A549 (cell line): ENCODE measurements around the gene PTPRJ. TPM values are rescaled to one million over a fixed set of nuclear protein-coding genes. Genes with fewer than 3 reads are reported as not detected.

Experiments used
- ATAC-seq, 2 experiments: fragments of 200-7000 bp in 1 of 2; fragments of >200 bp in 1 of 2; cut with Nextera tagmentation in 1 of 2; cut with Tn5 transposase in 1 of 2; 3 replicates each; pipeline versions ENCODE4 v1.8.0 to v1.9.1; 2018 to 2020; ENCODE audit warnings: mild to moderate bottlenecking in 1 of 2, moderate library complexity in 1 of 2
- CTCF ChIA-PET: fragments of 300-600 bp; sonication (Branson Sonifier 250); formaldehyde crosslinking; extraction: SDS; loops from one replicate; lab custom pipeline; 2021; ENCODE audit warnings: antibody characterized with exemption, inconsistent platforms; lab: Yijun Ruan, JAX
- POLR2A ChIA-PET: fragments of 350-600 bp; formaldehyde crosslinking; extraction: SDS; loops from one replicate; lab custom pipeline; 2021; ENCODE audit warnings: antibody characterized with exemption, inconsistent platforms; lab: Yijun Ruan, JAX
- DNase-seq, 2 experiments: peaks; one replicate each; pipeline versions ENCODE4 v3.0.0 to v3.0.0-alpha.2; 2011 to 2016; ENCODE audit warnings: low read depth in 1 of 2, low spot score in 1 of 2
- FAIRE-seq: peaks from 2 replicates; lab custom pipeline; 2011; peaks lifted over from hg19 to GRCh38; lab: Jason Lieb, UNC
- H3K27ac ChIP-seq, 2 experiments: fragments of >200 bp; sonication (Bioruptor Twin); formaldehyde crosslinking; 3 replicates each; pipeline ENCODE4 v1.5.1; 2016 to 2017
- H3K4me1 ChIP-seq: fragments of >200 bp; sonication (Bioruptor Twin); formaldehyde crosslinking; 3 replicates; pipeline ENCODE4 v1.6.1; 2016
- H3K4me2 ChIP-seq: fragments of >200 bp; sonication (Bioruptor Twin); formaldehyde crosslinking; 3 replicates; pipeline ENCODE4 v1.6.1; 2016
- H3K4me3 ChIP-seq: fragments of >200 bp; sonication (Bioruptor Twin); formaldehyde crosslinking; 3 replicates; pipeline ENCODE4 v1.5.1; 2016
- H3K9me3 ChIP-seq: fragments of >200 bp; sonication (Bioruptor Twin); formaldehyde crosslinking; 3 replicates; pipeline ENCODE4 v1.6.1; 2016
- BCL3 ChIP-seq: fragments of >200 bp; sonication (Bioruptor Twin); formaldehyde crosslinking; IDR thresholded peaks from 3 replicates; pipeline ENCODE4 v1.6.1; 2016
- CBX2 ChIP-seq: fragments of 200-600 bp; sonication (generic); IDR thresholded peaks from 2 replicates; pipeline ENCODE4 v1.6.1; 2016; ENCODE audit warnings: low read depth, mild to moderate bottlenecking, borderline replicate concordance
- CBX8 ChIP-seq: fragments of 200-600 bp; sonication (generic); IDR thresholded peaks from 2 replicates; pipeline ENCODE4 v1.6.1; 2016
- CHD2 ChIP-seq: fragments of 150-350 bp; IDR thresholded peaks from 2 replicates; pipeline ENCODE4 v1.6.1; 2014; ENCODE audit warnings: low read length; ENCODE audit not compliant: partially characterized antibody
- CHD4 ChIP-seq: fragments of 200-600 bp; sonication (generic); IDR thresholded peaks from 2 replicates; pipeline ENCODE4 v1.6.1; 2016; ENCODE audit warnings: antibody characterized with exemption, mild to moderate bottlenecking, borderline replicate concordance
- EP300 ChIP-seq, 2 experiments: fragments of >200 bp; sonication (Bioruptor Twin); formaldehyde crosslinking; IDR thresholded peaks; 2 replicates in 1 of 2; 3 replicates in 1 of 2; pipeline ENCODE4 v1.6.1; 2016 to 2017
- FOSL2 ChIP-seq, 2 experiments: fragments of 450-650 bp in 1 of 2; fragments of >200 bp in 1 of 2; sonication (Bioruptor Twin) in 1 of 2; formaldehyde crosslinking; IDR thresholded peaks; 2 replicates each; pipeline versions ENCODE4 v1.5.0 to v1.6.1; 2016 to 2020; ENCODE audit warnings: mild to moderate bottlenecking in 1 of 2, moderate library complexity in 1 of 2
- FOXS1 ChIP-seq: fragments of 250-450 bp; sonication (Bioruptor Pico); IDR thresholded peaks from 2 replicates; pipeline ENCODE4 v1.5.0; 2020; ENCODE audit warnings: mild to moderate bottlenecking, moderate library complexity
- HEYL ChIP-seq: fragments of 250-450 bp; sonication (Bioruptor Pico); IDR thresholded peaks from 2 replicates; pipeline ENCODE4 v1.8.0; 2021; ENCODE audit warnings: mild to moderate bottlenecking, moderate library complexity
- HMGXB4 ChIP-seq: fragments of 250-450 bp; sonication (Bioruptor Pico); IDR thresholded peaks from 2 replicates; pipeline ENCODE4 v1.5.0; 2021; ENCODE audit warnings: mild to moderate bottlenecking, moderate library complexity, borderline replicate concordance
- HOXB5 ChIP-seq: fragments of 250-450 bp; sonication (Bioruptor Pico); IDR thresholded peaks from 2 replicates; pipeline ENCODE4 v1.5.0; 2020; ENCODE audit warnings: mild to moderate bottlenecking, moderate library complexity
- KDM1A ChIP-seq: fragments of 200-600 bp; sonication (generic); IDR thresholded peaks from 2 replicates; pipeline ENCODE4 v1.6.1; 2016; ENCODE audit warnings: low read depth, mild to moderate bottlenecking
- MAFK ChIP-seq: fragments of 450-650 bp; IDR thresholded peaks from 2 replicates; pipeline ENCODE4 v1.6.1; 2014; ENCODE audit not compliant: partially characterized antibody
- MAX ChIP-seq: IDR thresholded peaks from 2 replicates; pipeline ENCODE4 v1.6.1; 2012
- NFE2L2 ChIP-seq: fragments of 150-350 bp; conservative IDR thresholded peaks from 2 replicates; pipeline ENCODE4 v1.6.1; 2014; ENCODE audit warnings: low read length
- NPAS2 ChIP-seq: fragments of 250-450 bp; sonication (Bioruptor Pico); IDR thresholded peaks from 2 replicates; pipeline ENCODE4 v1.8.0; 2022; ENCODE audit warnings: mild to moderate bottlenecking, moderate library complexity, borderline replicate concordance
- PBX3 ChIP-seq: IDR thresholded peaks from 2 replicates; pipeline ENCODE4 v1.6.1; 2012
- PHF8 ChIP-seq: fragments of 200-600 bp; sonication (generic); IDR thresholded peaks from 2 replicates; pipeline ENCODE4 v1.6.1; 2016; ENCODE audit warnings: low read depth, mild to moderate bottlenecking, antibody characterized with exemption, moderate library complexity, borderline replicate concordance
- POLR2AphosphoS2 ChIP-seq: conservative IDR thresholded peaks from 2 replicates; pipeline ENCODE4 v1.6.1; 2012; ENCODE audit warnings: low read length, improper control_type of control experiment, inconsistent platforms
- RAD21 ChIP-seq, 2 experiments: fragments of >200 bp in 1 of 2; sonication (Bioruptor Twin) in 1 of 2; formaldehyde crosslinking in 1 of 2; IDR thresholded peaks in 1 of 2; conservative IDR thresholded peaks in 1 of 2; 2 replicates in 1 of 2; 3 replicates in 1 of 2; pipeline ENCODE4 v1.6.1; 2012 to 2018; ENCODE audit warnings: inconsistent platforms in 1 of 2
- SREBF2 ChIP-seq: fragments of 450-650 bp; IDR thresholded peaks from 2 replicates; pipeline ENCODE4 v1.6.1; 2014; ENCODE audit warnings: mild to moderate bottlenecking, moderate library complexity
- ZFP36 ChIP-seq: fragments of 450-650 bp; IDR thresholded peaks from 2 replicates; pipeline ENCODE4 v1.6.1; 2014; ENCODE audit warnings: borderline replicate concordance; ENCODE audit not compliant: partially characterized antibody
- ZNF302 ChIP-seq: fragments of 250-450 bp; sonication (Bioruptor Pico); IDR thresholded peaks from 2 replicates; pipeline ENCODE4 v1.9.0; 2021; ENCODE audit warnings: inconsistent platforms, mild to moderate bottlenecking, moderate library complexity
- WGBS: methylation state at CpG from one replicate; pipeline ENCODE4 v1.1.6; 2017; ENCODE audit errors: missing lambda C conversion rate; 5-methylcytosine and 5-hydroxymethylcytosine counted together
- polyA plus RNA-seq, 4 experiments: library from polyadenylated mRNA; depleted of rRNA in 3 of 4; stranded (reverse); fragments of >200 nt; fragmentation: RNase III in 1 of 4; extraction: RNeasy Plus Mini Kit Qiagen cat#74134 plus additional on column Dnase treatment in 1 of 4; gene quantifications; 2 replicates in 3 of 4; 3 replicates in 1 of 4; pipeline ENCODE4 v1.2.3, GENCODE V29; 2011 to 2017

The PTPRJ gene
- polyA plus RNA-seq, 2 of the 4 experiments (the other 2 are of a cell fraction), result 30.3 to 50.5 TPM

GRCh38 chr11:47989779-47990178 lies 9.4 kb downstream of the PTPRJ start (continued):
- peak; percentile 91 for TF ChIP-seq ZFP36
- no peak for TF ChIP-seq CHD2
- TF ChIP-seq MAFK, result no peak

- TF ChIP-seq EP300 (IDR thresholded peaks at IDR 0.05), result no peak
- TF ChIP-seq MAFK, result peak; percentile 9
- TF ChIP-seq, all 56 proteins: peak for 1
- H3K27ac ChIP-seq, result peak overlapping the region; percentile 97 to 100
- H3K9me3 ChIP-seq, result no peaks in the 10 kb centered on the region
- peak overlapping the region; percentile 29 for H3K4me3 ChIP-seq
- peak; percentile 1 to 11; a peak in 4 of 6 replicates for ATAC-seq
- no peak for FAIRE-seq
- H3K4me1 ChIP-seq, result peaks cover 92% of the 10 kb centered on the region
- 10% methylated on average over 9 of the region's 9 CpGs for WGBS
- DNase-seq, result peak in 1 of 2 experiments; percentile 62
- CTCF ChIA-PET, result interaction anchor here (0.6 to 2.0 kb wide), 3 partner anchors 57 to 118 kb away, joined by 3 to 8 read pairs (median 4); no protein-coding TSS in a partner anchor
- peak overlapping the region; percentile 91 for H3K4me2 ChIP-seq
- POLR2A ChIA-PET, result interaction anchor here (0.8 to 1.6 kb wide), 3 partner anchors 11 to 44 kb away, joined by 3 to 9 read pairs (median 6); partner anchors contain the start of gene PTPRJ
Observed at GRCh38 chr11:47991266-47991830, 11.0 kb downstream of the PTPRJ start.

GRCh38 chr11:47991894-47992293 lies 11.5 kb downstream of the PTPRJ start:
- H3K4me2 ChIP-seq, result peak overlapping the region; percentile 91
- 72% methylated on average over 6 of the region's 6 CpGs for WGBS
- peak overlapping the region; percentile 97 to 100 for H3K27ac ChIP-seq
- ChIA-PET CTCF (interaction anchor here (1.0 to 2.0 kb wide), 2 partner anchors 57 to 118 kb away, joined by 4 to 8 read pairs; no protein-coding TSS in a partner anchor), POLR2A (no interaction called here)
- peaks cover 92% of the 10 kb centered on the region for H3K4me1 ChIP-seq
- FAIRE-seq, result no peak
- DNase-seq, result no peak
- ATAC-seq, result no peak
- TF ChIP-seq FOSL2 (IDR thresholded peaks at IDR 0.05) (no peak), FOSL2 (CRISPR knock-in tag; IDR thresholded peaks at IDR 0.05) (0 out of 2 replicates have a peak, but pooled peaks have one; percentile 6), CBX2 (no peak)
- H3K9me3 ChIP-seq, result no peaks in the 10 kb centered on the region
- no peak overlapping the region for H3K4me3 ChIP-seq

GRCh38 chr11:47992959-47993820 lies 12.8 kb downstream of the PTPRJ start:
- H3K4me1 ChIP-seq, result peaks cover 92% of the 10 kb centered on the region
- no peak for TF ChIP-seq HEYL (CRISPR knock-in tag)
- TF ChIP-seq PBX3, result peak; percentile 50; the same call in 1 of the 2 replicates
- TF ChIP-seq HOXB5 (CRISPR knock-in tag), result no peak
- peak; percentile 65 for TF ChIP-seq MAX
- peak; percentile 83 for TF ChIP-seq KDM1A
- TF ChIP-seq NFE2L2, result no peak; the same call in 1 of the 2 replicates
- no peak for TF ChIP-seq BCL3
- TF ChIP-seq SREBF2, result no peak
- TF ChIP-seq POLR2AphosphoS2, result no peak
- TF ChIP-seq CHD4, result peak; percentile 56; the same call in 1 of the 2 replicates
- TF ChIP-seq PHF8, result no peak
- peak; percentile 28 to 42; a peak in 4 of 5 replicates for TF ChIP-seq RAD21 (conservative IDR thresholded peaks at IDR 0.05 in 1 of 2, IDR thresholded peaks at IDR 0.05 in 1 of 2)
- TF ChIP-seq ZNF302 (CRISPR knock-in tag), result no peak
- TF ChIP-seq FOXS1 (CRISPR knock-in tag), result no peak
- TF ChIP-seq HMGXB4 (CRISPR knock-in tag), result no peak
- no peak for TF ChIP-seq NPAS2
- no peak for TF ChIP-seq CHD2
- no peak for TF ChIP-seq CBX8

More at GRCh38 chr11:47992959-47993820, 12.8 kb downstream of the PTPRJ start:
- H3K4me2 ChIP-seq, result peak overlapping the region; percentile 91
- no peak overlapping the region for H3K4me3 ChIP-seq
- ChIA-PET CTCF (interaction anchor here (0.6 to 3.6 kb wide), 11 partner anchors 9 to 117 kb away, joined by 3 to 19 read pairs (median 3); no protein-coding TSS in a partner anchor), POLR2A (interaction anchor here (0.7 to 1.5 kb wide), 4 partner anchors 9 to 75 kb away, joined by 3 to 10 read pairs (median 4); partner anchors contain the start of gene PTPRJ)
- peak; percentile 90 to 92 for ATAC-seq
- no peak for FAIRE-seq
- H3K9me3 ChIP-seq, result no peaks in the 10 kb centered on the region
- 18% methylated on average over 11 of the region's 11 CpGs for WGBS
- peak overlapping the region; percentile 97 to 100 for H3K27ac ChIP-seq
- peak; percentile 72 to 95 for DNase-seq
